Glutamatergic neuron (in vitro differentiated cells): Measurements from ENCODE around the gene PHLDB3. TPM values are rescaled to one million over a fixed set of nuclear protein-coding genes. Genes with fewer than 3 reads are reported as not detected.

ENCODE experiments used
- DNase-seq: peaks from one replicate; pipeline ENCODE4 v3.0.0; 2022
- H3K27ac Mint-ChIP-seq: one replicate; pipeline ENCODE4 v1.8.0; 2020; ENCODE audit warnings: mild to moderate bottlenecking, mixed read lengths, inconsistent platforms; ENCODE audit not compliant: unreplicated experiment
- H3K27me3 Mint-ChIP-seq: one replicate; pipeline ENCODE4 v1.8.0; 2020; ENCODE audit warnings: mild to moderate bottlenecking, moderate library complexity, mixed read lengths, inconsistent platforms; ENCODE audit not compliant: unreplicated experiment
- H3K36me3 Mint-ChIP-seq: one replicate; pipeline ENCODE4 v1.8.0; 2020; ENCODE audit warnings: mild to moderate bottlenecking, mixed read lengths, inconsistent platforms; ENCODE audit not compliant: unreplicated experiment
- H3K4me1 Mint-ChIP-seq: one replicate; pipeline ENCODE4 v1.8.0; 2020; ENCODE audit warnings: mild to moderate bottlenecking, low read depth, mixed read lengths, inconsistent platforms; ENCODE audit not compliant: unreplicated experiment
- H3K4me3 Mint-ChIP-seq: one replicate; pipeline ENCODE4 v1.8.0; 2020; ENCODE audit warnings: mild to moderate bottlenecking, mixed read lengths, inconsistent platforms; ENCODE audit not compliant: unreplicated experiment
- H3K9me3 Mint-ChIP-seq: one replicate; pipeline ENCODE4 v1.8.0; 2020; ENCODE audit warnings: mild to moderate bottlenecking, moderate library complexity, mixed read lengths, inconsistent platforms; ENCODE audit not compliant: unreplicated experiment
- total RNA-seq: library from RNA; stranded (reverse); fragmentation: NEBNext Ultra II Directional; extraction: Animal tissue kit (Norgen Biotek cat#: 25700); gene quantifications from one replicate; pipeline ENCODE4 v1.2.1, GENCODE V29; 2021; ENCODE audit not compliant: unreplicated experiment
- TF ChIP-seq, protein P1 (sequence below): fragments of 200-600 bp; sonication (generic); IDR thresholded peaks from one replicate; pipeline ENCODE4 v1.5.0; 2021; ENCODE audit not compliant: partially characterized antibody, unreplicated experiment

PHLDB3 gene
- total RNA-seq, 1 donor from 2014 or later = 6.8 TPM

DNA sequence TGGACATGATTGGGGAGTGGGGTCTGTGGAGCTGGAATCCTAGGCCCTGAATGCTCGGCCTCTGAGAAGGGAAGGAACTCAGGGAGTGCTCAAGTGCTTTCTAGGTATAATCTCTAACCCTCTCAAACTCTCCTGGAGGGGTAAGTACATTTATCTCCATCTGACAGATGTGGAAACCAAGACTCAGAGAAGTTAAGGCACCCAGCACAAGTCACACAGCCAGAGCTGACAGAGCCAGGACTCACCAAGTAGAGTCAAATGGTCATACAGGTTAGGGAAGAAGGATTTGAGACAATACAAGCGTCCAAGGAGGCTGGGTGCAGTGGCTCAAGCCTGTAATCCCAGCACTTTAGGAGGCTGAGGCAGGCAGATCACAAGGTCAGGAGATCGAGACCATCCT lies 26.2 kb downstream of the PHLDB3 start:
- DNase-seq = no peak
- H3K36me3 Mint-ChIP-seq = no peaks in the 10 kb centered on the region
- TF ChIP-seq, protein P1, sequence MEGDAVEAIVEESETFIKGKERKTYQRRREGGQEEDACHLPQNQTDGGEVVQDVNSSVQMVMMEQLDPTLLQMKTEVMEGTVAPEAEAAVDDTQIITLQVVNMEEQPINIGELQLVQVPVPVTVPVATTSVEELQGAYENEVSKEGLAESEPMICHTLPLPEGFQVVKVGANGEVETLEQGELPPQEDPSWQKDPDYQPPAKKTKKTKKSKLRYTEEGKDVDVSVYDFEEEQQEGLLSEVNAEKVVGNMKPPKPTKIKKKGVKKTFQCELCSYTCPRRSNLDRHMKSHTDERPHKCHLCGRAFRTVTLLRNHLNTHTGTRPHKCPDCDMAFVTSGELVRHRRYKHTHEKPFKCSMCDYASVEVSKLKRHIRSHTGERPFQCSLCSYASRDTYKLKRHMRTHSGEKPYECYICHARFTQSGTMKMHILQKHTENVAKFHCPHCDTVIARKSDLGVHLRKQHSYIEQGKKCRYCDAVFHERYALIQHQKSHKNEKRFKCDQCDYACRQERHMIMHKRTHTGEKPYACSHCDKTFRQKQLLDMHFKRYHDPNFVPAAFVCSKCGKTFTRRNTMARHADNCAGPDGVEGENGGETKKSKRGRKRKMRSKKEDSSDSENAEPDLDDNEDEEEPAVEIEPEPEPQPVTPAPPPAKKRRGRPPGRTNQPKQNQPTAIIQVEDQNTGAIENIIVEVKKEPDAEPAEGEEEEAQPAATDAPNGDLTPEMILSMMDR = no peak
- H3K4me3 Mint-ChIP-seq = no peak overlapping the region
- peaks cover 2% of the 10 kb centered on the region for H3K9me3 Mint-ChIP-seq
- no peak overlapping the region for H3K27ac Mint-ChIP-seq
- H3K27me3 Mint-ChIP-seq = peaks cover 13% of the 10 kb centered on the region
- no peaks in the 10 kb centered on the region for H3K4me1 Mint-ChIP-seq

DNA sequence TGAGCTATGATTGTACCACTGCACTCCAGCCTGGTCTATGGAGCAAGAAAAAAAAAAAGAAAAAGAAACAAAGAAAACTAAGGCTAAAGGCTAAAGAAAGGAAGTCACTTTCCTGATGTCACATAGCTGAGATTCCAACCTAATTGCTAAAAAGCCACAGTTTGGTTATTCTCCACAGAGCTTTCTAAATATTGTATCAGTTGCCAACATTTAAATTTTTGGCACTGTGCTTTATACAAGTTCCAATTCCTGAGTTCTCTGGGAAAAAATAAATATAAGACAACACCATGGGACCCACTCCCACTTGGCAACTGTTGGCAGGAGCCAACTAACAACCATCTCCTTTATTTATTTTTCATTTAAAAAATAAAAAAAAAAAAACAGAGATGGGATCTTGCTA lies 27.9 kb downstream of the PHLDB3 start:
- no peak for DNase-seq
- no peaks in the 10 kb centered on the region for H3K36me3 Mint-ChIP-seq
- no peaks in the 10 kb centered on the region for H3K4me1 Mint-ChIP-seq
- H3K27ac Mint-ChIP-seq = no peak overlapping the region
- H3K27me3 Mint-ChIP-seq = peaks cover 11% of the 10 kb centered on the region
- H3K4me3 Mint-ChIP-seq = no peak overlapping the region
- TF ChIP-seq, protein P1 = no peak
- peaks cover 3% of the 10 kb centered on the region for H3K9me3 Mint-ChIP-seq

DNA sequence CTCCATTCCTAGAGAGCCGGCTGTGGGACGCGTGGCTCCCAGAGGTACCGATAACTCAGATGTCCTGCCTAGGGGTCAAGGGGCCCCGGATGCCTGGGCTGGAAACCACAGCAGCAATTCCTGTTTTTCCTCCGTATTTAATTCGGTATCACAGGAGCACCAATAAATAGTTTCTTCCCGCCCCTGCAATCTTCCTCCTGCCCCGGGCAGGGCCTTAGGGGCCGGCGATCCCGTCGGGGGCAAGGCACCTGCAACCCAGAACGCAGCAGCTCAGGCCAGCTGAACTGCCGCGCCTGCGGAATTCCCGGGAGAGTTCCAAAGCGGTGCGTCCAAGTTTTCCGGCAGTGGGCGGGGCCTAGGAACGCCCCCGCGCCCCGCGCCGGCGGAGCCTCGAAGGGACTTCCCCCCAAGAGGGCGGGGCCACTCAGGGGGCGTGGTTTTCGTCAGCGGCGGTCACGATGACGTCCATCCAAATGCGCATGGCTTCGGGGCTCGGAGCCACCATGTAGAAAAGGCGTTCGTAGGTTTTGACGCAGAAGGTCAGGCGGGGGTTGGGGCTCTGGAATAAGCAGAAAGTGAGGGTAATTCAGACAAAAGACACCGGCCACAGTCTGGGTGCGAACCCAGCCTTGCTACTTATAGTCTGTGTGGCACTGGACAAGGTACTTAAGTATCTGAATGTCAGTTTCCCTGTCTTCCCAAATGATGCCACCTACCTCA lies 29.4 kb downstream of the PHLDB3 start:
- Mint-ChIP-seq H3K27me3 (peaks cover 8% of the 10 kb centered on the region), H3K4me3 (peak overlapping the region; percentile 87), H3K36me3 (no peaks in the 10 kb centered on the region), H3K4me1 (no peaks in the 10 kb centered on the region), H3K9me3 (peaks cover 3% of the 10 kb centered on the region), H3K27ac (no peak overlapping the region)
- DNase-seq = peak; percentile 97
- TF ChIP-seq, protein P1 = no peak

DNA sequence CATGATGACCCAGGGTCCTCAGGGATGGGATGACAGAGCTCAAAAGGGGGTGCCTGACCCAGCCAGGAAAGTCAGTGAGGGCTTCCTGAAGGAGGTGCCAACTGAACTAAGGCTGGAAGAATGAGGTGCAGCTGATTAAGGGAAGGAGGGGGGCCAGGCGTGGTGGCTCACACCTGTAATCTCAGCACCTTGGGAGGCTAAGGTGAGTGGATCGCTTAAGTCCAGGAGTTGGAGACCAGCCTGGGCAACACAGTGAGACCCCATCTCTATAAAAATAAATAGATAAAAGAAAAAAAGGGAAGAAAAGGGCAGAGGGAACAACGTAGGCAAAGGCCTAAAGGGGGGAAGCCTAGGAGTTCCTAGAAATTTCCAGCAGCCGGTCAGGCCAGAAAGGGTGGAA lies 30.1 kb downstream of the PHLDB3 start:
- TF ChIP-seq, protein P1 = no peak
- peaks cover 3% of the 10 kb centered on the region for H3K9me3 Mint-ChIP-seq
- no peak overlapping the region for H3K27ac Mint-ChIP-seq
- peaks cover 8% of the 10 kb centered on the region for H3K27me3 Mint-ChIP-seq
- H3K4me1 Mint-ChIP-seq = no peaks in the 10 kb centered on the region
- H3K4me3 Mint-ChIP-seq = no peak overlapping the region
- H3K36me3 Mint-ChIP-seq = no peaks in the 10 kb centered on the region
- no peak for DNase-seq

DNA sequence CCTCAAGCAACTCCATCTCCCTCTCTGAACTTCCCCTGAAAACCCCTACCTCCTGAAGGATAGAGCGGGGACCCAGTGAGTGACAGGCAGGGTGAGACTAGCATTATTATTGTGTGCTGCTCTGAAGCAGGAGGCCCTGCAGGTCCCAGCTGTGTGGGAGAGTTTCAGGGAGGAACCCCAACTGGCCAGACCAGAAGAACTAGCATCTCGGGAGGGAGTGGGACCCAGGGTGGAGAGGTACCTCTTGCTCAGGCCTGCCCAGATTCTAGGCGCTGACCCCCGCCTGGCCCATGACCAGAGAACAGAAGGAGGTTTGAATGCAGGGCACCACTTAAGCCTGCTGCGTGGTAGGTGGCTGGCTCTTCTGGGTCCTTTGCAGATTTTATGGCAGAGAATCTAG lies 33.5 kb downstream of the PHLDB3 start:
- Mint-ChIP-seq H3K4me1 (no peaks in the 10 kb centered on the region), H3K9me3 (peaks cover 3% of the 10 kb centered on the region), H3K36me3 (no peaks in the 10 kb centered on the region), H3K4me3 (no peak overlapping the region), H3K27me3 (peaks cover 9% of the 10 kb centered on the region), H3K27ac (no peak overlapping the region)
- TF ChIP-seq, protein P1 = no peak
- DNase-seq = no peak
